HEK293 (cell line): ENCODE measurements around the gene P2RX2.

Experiments used
- CTCF ChIP-seq: fragments of 450-650 bp; formaldehyde crosslinking; IDR thresholded peaks from 2 replicates; pipeline ENCODE4 v1.5.1; 2016; ENCODE audit warnings: missing biosample characterization, missing genetic modification characterization
- GLIS2 ChIP-seq: fragments of 450-650 bp; formaldehyde crosslinking; IDR thresholded peaks from 2 replicates; pipeline ENCODE4 v1.5.1; 2016; ENCODE audit warnings: missing biosample characterization, missing genetic modification characterization
- PBX3 ChIP-seq: sonication (generic); formaldehyde crosslinking; IDR thresholded peaks from 2 replicates; pipeline ENCODE4 v1.8.1; 2022; ENCODE audit warnings: mild to moderate bottlenecking, moderate library complexity, missing genetic modification reagents
- REST ChIP-seq: fragments of 450-650 bp; formaldehyde crosslinking; IDR thresholded peaks from 2 replicates; pipeline ENCODE4 v1.5.1; 2016; ENCODE audit warnings: missing biosample characterization, missing genetic modification characterization
- SP3 ChIP-seq: fragments of 450-650 bp; formaldehyde crosslinking; IDR thresholded peaks from 2 replicates; pipeline ENCODE4 v1.5.1; 2016; ENCODE audit warnings: missing biosample characterization, missing genetic modification characterization
- ZNF211 ChIP-seq: fragments of 450-650 bp; formaldehyde crosslinking; IDR thresholded peaks from 2 replicates; pipeline ENCODE4 v1.5.1; 2016; ENCODE audit warnings: low read depth, missing biosample characterization, missing genetic modification characterization
- ZNF488 ChIP-seq: fragments of 450-650 bp; formaldehyde crosslinking; IDR thresholded peaks from 2 replicates; pipeline ENCODE4 v1.5.1; 2016; ENCODE audit warnings: missing biosample characterization, missing genetic modification characterization
- ZNF768 ChIP-seq: fragments of 450-650 bp; formaldehyde crosslinking; IDR thresholded peaks from 2 replicates; pipeline ENCODE4 v1.5.1; 2018; ENCODE audit warnings: missing biosample characterization, mild to moderate bottlenecking, missing genetic modification characterization

- TF ChIP-seq CTCF (tag by site-specific recombination), result no peak
- TF ChIP-seq REST (tag by site-specific recombination), result peak; percentile 68; the same call in 1 of the 2 replicates
- TF ChIP-seq ZNF488 (tag by site-specific recombination), result no peak
- TF ChIP-seq PBX3, result no peak
- TF ChIP-seq GLIS2, result no peak
- TF ChIP-seq ZNF768, result no peak; the same call in 1 of the 2 replicates
- TF ChIP-seq ZNF211, result no peak; the same call in 1 of the 2 replicates
- TF ChIP-seq SP3 (tag by site-specific recombination), result peak; percentile 69
These were observed 21.0 kb upstream of the P2RX2 start for GRCh38 chr12:132597333-132598316.
